Mononuclear cell (primary cell): Measurements from ENCODE around the gene NPNT. TPM values are rescaled to one million over a fixed set of nuclear protein-coding genes. Genes with fewer than 3 reads are reported as not detected.

Experiments used
- H3K27me3 ChIP-seq: 2 replicates; pipeline ENCODE4 v1.6.0; 2011; ENCODE audit warnings: low read length, control low read depth; ENCODE audit not compliant: insufficient read depth
- H3K4me1 ChIP-seq: 2 replicates; pipeline ENCODE4 v1.5.1; 2011; ENCODE audit warnings: mild to moderate bottlenecking, low read length, control low read depth; ENCODE audit not compliant: insufficient read depth
- H3K4me3 ChIP-seq: 2 replicates; pipeline ENCODE4 v1.5.1; 2011; ENCODE audit warnings: mild to moderate bottlenecking, low read length, moderate library complexity
- H3K9me3 ChIP-seq: 2 replicates; pipeline ENCODE4 v1.5.1; 2011; ENCODE audit warnings: low read depth, mild to moderate bottlenecking, control low read depth, low read length
- total RNA-seq: library from RNA; depleted of rRNA; stranded (reverse); fragments of >200 nt; gene quantifications from one replicate; pipeline ENCODE4 v1.2.3, GENCODE V29; 2012

NPNT gene
- total RNA-seq, 1 donor: not detected

GRCh38 chr4:106010761-106011160 is 115.5 kb downstream of the NPNT start:
- Histone ChIP-seq H3K9me3 (peaks cover 14% of the 10 kb centered on the region), H3K4me1 (no peaks in the 10 kb centered on the region), H3K27me3 (no peaks in the 10 kb centered on the region), H3K4me3 (no peak overlapping the region)

DNA sequence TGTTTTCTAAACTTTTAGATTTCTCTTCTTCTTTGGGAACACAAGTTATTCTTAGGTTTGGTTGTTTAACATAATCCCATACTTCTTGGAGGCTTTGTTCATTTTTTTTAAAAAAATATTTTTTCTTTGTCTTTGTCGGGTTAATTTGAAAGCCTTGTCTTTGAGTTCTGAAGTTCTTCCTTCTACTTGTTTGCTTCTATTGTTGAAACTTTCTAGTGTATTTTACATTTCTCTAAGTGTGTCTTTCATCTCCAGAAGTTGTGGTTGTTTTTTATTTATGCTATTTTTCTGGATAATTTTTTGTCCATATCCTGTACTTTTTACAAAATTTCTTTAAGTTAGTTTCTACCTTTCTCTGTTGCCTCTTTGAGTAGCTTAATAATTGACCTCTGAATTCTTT is 116.1 kb downstream of the NPNT start:
- Histone ChIP-seq H3K9me3 (peaks cover 14% of the 10 kb centered on the region), H3K4me1 (no peaks in the 10 kb centered on the region), H3K4me3 (no peak overlapping the region), H3K27me3 (no peaks in the 10 kb centered on the region)

DNA sequence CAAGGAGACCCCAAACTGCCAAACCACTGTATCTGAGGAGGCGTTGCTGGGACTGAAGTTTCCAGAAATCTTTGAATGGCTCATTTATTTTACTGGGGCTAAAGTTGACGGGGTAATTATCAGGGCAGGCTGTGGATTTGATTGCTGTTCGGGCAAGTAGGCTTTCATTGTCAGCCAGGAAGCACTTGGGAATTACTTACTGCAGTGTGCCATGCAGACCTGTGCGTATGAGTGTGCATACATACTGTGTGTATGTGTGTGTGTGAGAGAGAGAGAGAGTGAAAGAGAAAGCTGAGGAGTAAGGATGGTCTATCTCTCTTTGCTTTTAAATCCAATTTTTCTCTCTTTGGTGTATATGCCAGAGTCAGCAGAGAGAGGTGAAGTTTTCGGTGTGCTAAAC is 122.7 kb downstream of the NPNT start:
- no peaks in the 10 kb centered on the region for H3K9me3 ChIP-seq
- H3K27me3 ChIP-seq: no peaks in the 10 kb centered on the region

GRCh38 chr4:106019771-106020170 is 124.5 kb downstream of the NPNT start:
- Histone ChIP-seq H3K4me3 (no peak overlapping the region), H3K9me3 (no peaks in the 10 kb centered on the region), H3K4me1 (no peaks in the 10 kb centered on the region), H3K27me3 (no peaks in the 10 kb centered on the region)

More for the DNA sequence above, 122.7 kb downstream of the NPNT start:
- Histone ChIP-seq H3K4me3 (no peak overlapping the region), H3K4me1 (no peaks in the 10 kb centered on the region)

Other genes starting within 250 kb of the NPNT start
- 21.4 TPM for gene INTS12, start 186.8 kb upstream of the NPNT start, total RNA-seq
- 4.6 TPM for gene GSTCD, start 186.7 kb upstream of the NPNT start, total RNA-seq